Caco-2 (cell line): ENCODE results near the gene TMEM87A. TPM values are rescaled to one million over a fixed set of nuclear protein-coding genes. Genes with fewer than 3 reads are reported as not detected.

Experiments used
- BruUV-seq: library from RNA; stranded (reverse); fragments of 400-500 nt; replicated peaks from 2 replicates; lab custom pipeline; 2021; lab: Mats Ljungman, UMichigan
- CTCF ChIA-PET: fragments of 300-600 bp; sonication (Branson Sonifier 250); formaldehyde crosslinking; loops from one replicate; lab custom pipeline; 2022; ENCODE audit warnings: antibody characterized with exemption; lab: Charles Lee
- POLR2A ChIA-PET: fragments of 300-600 bp; sonication (Branson Sonifier 250); formaldehyde crosslinking; loops from one replicate; lab custom pipeline; 2022; ENCODE audit warnings: antibody characterized with exemption; lab: Charles Lee
- DNase-seq, 2 experiments: peaks; one replicate each; pipeline versions ENCODE4 v3.0.0 to v3.0.0-alpha.2; 2020 to 2022
- H3K27me3 ChIP-seq: replicated peaks from 2 replicates; pipeline ENCODE4 v1.6.0; 2011; ENCODE audit warnings: low read length; ENCODE audit not compliant: control insufficient read depth, insufficient read depth
- H3K36me3 ChIP-seq: 2 replicates; pipeline ENCODE4 v1.5.1; 2011; ENCODE audit warnings: low read length; ENCODE audit not compliant: control insufficient read depth, insufficient read depth
- H3K4me1 ChIP-seq: fragments of 250-450 bp; sonication (Bioruptor Pico); 2 replicates; pipeline ENCODE4 v1.5.1; 2020; ENCODE audit warnings: mild to moderate bottlenecking
- H3K4me3 ChIP-seq: 2 replicates; pipeline ENCODE4 v1.5.1; 2011; ENCODE audit warnings: low read depth, mild to moderate bottlenecking, control low read depth, low read length
- H3K9me3 ChIP-seq: fragments of 250-450 bp; sonication (Bioruptor Pico); 2 replicates; pipeline ENCODE4 v1.5.1; 2020; ENCODE audit warnings: mild to moderate bottlenecking, moderate library complexity
- H3K27ac Mint-ChIP-seq: one replicate; pipeline ENCODE4 v1.8.0; 2022; ENCODE audit warnings: mixed read lengths; ENCODE audit not compliant: unreplicated experiment
- H3K27me3 Mint-ChIP-seq: one replicate; pipeline ENCODE4 v1.8.0; 2022; ENCODE audit warnings: mixed read lengths; ENCODE audit not compliant: insufficient read depth, unreplicated experiment
- H3K36me3 Mint-ChIP-seq: one replicate; pipeline ENCODE4 v1.8.0; 2022; ENCODE audit warnings: mild to moderate bottlenecking, mixed read lengths; ENCODE audit not compliant: insufficient read depth, unreplicated experiment
- H3K4me1 Mint-ChIP-seq: one replicate; pipeline ENCODE4 v1.8.0; 2022; ENCODE audit warnings: low read depth, mixed read lengths; ENCODE audit not compliant: unreplicated experiment
- H3K4me3 Mint-ChIP-seq: one replicate; pipeline ENCODE4 v1.8.0; 2022; ENCODE audit warnings: mild to moderate bottlenecking, moderate library complexity, mixed read lengths; ENCODE audit not compliant: unreplicated experiment
- H3K9me3 Mint-ChIP-seq: one replicate; pipeline ENCODE4 v1.8.0; 2022; ENCODE audit warnings: mixed read lengths; ENCODE audit not compliant: unreplicated experiment
- CTCF ChIP-seq, 2 experiments: fragments of 200-600 bp in 1 of 2; IDR thresholded peaks; 1 replicate in 1 of 2; 2 replicates in 1 of 2; pipeline versions ENCODE4 v1.5.1 to v1.8.0; 2011 to 2022; ENCODE audit warnings: antibody characterized with exemption in 1 of 2, control low read depth in 1 of 2, inconsistent platforms in 1 of 2, low read depth in 1 of 2, low read length in 1 of 2, mild to moderate bottlenecking in 1 of 2, moderate library complexity in 1 of 2; ENCODE audit not compliant: insufficient read depth in 1 of 2, severe bottlenecking in 1 of 2, unreplicated experiment in 1 of 2
- intact Hi-C: fragments of 100-400 bp; cut with micrococcal nuclease; formaldehyde crosslinking; loops from one replicate; pipeline ENCODE4 v1.10.0; 2022; ENCODE audit not compliant: unreplicated experiment
- total RNA-seq: library from RNA; stranded (reverse); gene quantifications from 2 replicates; pipeline ENCODE4 v1.2.3, GENCODE V29; 2022

Gene TMEM87A
- total RNA-seq, 1 experiment from 2014 or later, result 38.4 TPM

GRCh38 chr15:42194513-42194912 is 78.7 kb downstream of the TMEM87A start:
- Mint-ChIP-seq H3K27me3 (no peaks in the 10 kb centered on the region), H3K9me3 (no peaks in the 10 kb centered on the region), H3K36me3 (peaks cover 23% of the 10 kb centered on the region), H3K4me3 (no peak overlapping the region), H3K27ac (no peak overlapping the region), H3K4me1 (no peaks in the 10 kb centered on the region)
- H3K4me3 ChIP-seq, result no peak overlapping the region
- no peaks in the 10 kb centered on the region for H3K4me1 ChIP-seq
- peak in 1 of 2 experiments; percentile 32 for DNase-seq
- POLR2A ChIA-PET, result no interaction called here
- H3K27me3 ChIP-seq, result no peaks in the 10 kb centered on the region
- H3K36me3 ChIP-seq, result peaks cover 1% of the 10 kb centered on the region
- no TSS peak for BruUV-seq
- intact Hi-C loops, result no loop called here
- CTCF ChIA-PET, result no interaction called here
- H3K9me3 ChIP-seq, result no peaks in the 10 kb centered on the region
- TF ChIP-seq CTCF (IDR thresholded peaks at IDR 0.05; ENCODE audit: insufficient read depth in 1 of 2, low read depth in 1 of 2, low read length in 1 of 2, severe bottlenecking in 1 of 2, unreplicated experiment in 1 of 2), result no peak

GRCh38 chr15:42193383-42193782 is 79.8 kb downstream of the TMEM87A start:
- Mint-ChIP-seq H3K4me1 (no peaks in the 10 kb centered on the region), H3K27me3 (no peaks in the 10 kb centered on the region), H3K36me3 (peaks cover 19% of the 10 kb centered on the region), H3K4me3 (no peak overlapping the region), H3K9me3 (no peaks in the 10 kb centered on the region), H3K27ac (no peak overlapping the region)
- Histone ChIP-seq H3K36me3 (peaks cover 1% of the 10 kb centered on the region), H3K9me3 (no peaks in the 10 kb centered on the region), H3K4me3 (no peak overlapping the region), H3K4me1 (no peaks in the 10 kb centered on the region), H3K27me3 (no peaks in the 10 kb centered on the region)
- DNase-seq, result no peak
- CTCF ChIA-PET, result no interaction called here
- BruUV-seq, result no TSS peak
- POLR2A ChIA-PET, result no interaction called here
- TF ChIP-seq CTCF (IDR thresholded peaks at IDR 0.05; ENCODE audit: insufficient read depth in 1 of 2, low read depth in 1 of 2, low read length in 1 of 2, severe bottlenecking in 1 of 2, unreplicated experiment in 1 of 2), result no peak
- intact Hi-C loops, result no loop called here

DNA sequence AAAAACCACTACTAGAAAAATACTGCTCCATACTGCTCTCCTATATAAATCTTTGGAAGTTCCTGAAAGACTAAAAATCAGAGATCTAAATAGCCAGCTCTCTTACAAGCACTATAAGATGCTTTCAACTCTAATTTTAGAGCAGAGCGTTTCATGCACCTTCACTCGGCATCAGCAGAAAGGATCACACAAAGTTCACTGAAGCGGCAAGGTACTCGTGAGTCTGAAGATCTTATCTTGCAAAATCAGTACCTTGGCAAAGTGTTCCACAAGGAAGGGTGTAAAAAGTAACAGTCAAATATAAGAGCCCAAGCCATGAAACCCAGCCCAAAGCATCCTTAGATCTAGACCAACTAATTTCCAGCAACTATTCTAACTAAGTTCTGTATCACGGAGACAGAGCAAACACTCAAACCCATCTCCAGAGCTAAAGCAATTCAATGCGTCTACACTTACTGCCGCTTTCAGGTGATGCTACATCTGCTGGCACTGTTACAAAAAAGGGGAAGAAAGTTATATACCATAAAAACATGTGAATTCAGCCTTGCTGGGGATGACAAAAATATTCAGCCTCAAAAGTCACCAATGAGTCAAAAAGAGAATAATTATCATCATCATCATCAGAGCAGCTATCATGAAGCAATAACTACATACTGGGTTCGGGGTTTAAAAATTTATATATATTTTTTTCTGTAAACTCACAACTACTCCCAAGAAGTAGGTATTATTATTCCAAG is 81.5 kb downstream of the TMEM87A start:
- no peak for TF ChIP-seq CTCF (IDR thresholded peaks at IDR 0.05; ENCODE audit: insufficient read depth in 1 of 2, low read depth in 1 of 2, low read length in 1 of 2, severe bottlenecking in 1 of 2, unreplicated experiment in 1 of 2)
- Mint-ChIP-seq H3K27me3 (no peaks in the 10 kb centered on the region), H3K9me3 (no peaks in the 10 kb centered on the region), H3K4me3 (no peak overlapping the region), H3K4me1 (no peaks in the 10 kb centered on the region), H3K36me3 (peaks cover 17% of the 10 kb centered on the region), H3K27ac (no peak overlapping the region)
- no peaks in the 10 kb centered on the region for H3K36me3 ChIP-seq
- no peak overlapping the region for H3K4me3 ChIP-seq
- H3K27me3 ChIP-seq, result no peaks in the 10 kb centered on the region
- intact Hi-C loops, result no loop called here
- H3K9me3 ChIP-seq, result no peaks in the 10 kb centered on the region
- no peaks in the 10 kb centered on the region for H3K4me1 ChIP-seq
- CTCF ChIA-PET, result interaction anchor here (0.6 kb wide), 1 partner anchor 49 kb away, joined by 6 read pairs; no protein-coding TSS in a partner anchor
- DNase-seq, result no peak
- POLR2A ChIA-PET, result no interaction called here
- BruUV-seq, result no TSS peak
